Mucosa of rectum (tissue), 2 donors: Measurements from ENCODE around the gene HIP1.
"Not testable (repeated sequence)": the region's sequence is repeated elsewhere in the genome, so short reads cannot be mapped to it uniquely, and the experiment has no call there.

Source experiments
- H3K27ac ChIP-seq, 2 donors: one replicate each; pipeline ENCODE4 v1.7.0; 2013; ENCODE audit warnings: inconsistent platforms in 2 of 2, low read depth in 2 of 2, low read length in 2 of 2
- H3K27me3 ChIP-seq, 2 donors: one replicate each; pipeline ENCODE4 v1.7.0; 2013; ENCODE audit warnings: low read length in 2 of 2; ENCODE audit not compliant: control insufficient read depth in 2 of 2, insufficient read depth in 2 of 2
- H3K36me3 ChIP-seq, 2 donors: one replicate each; pipeline ENCODE4 v1.7.0; 2013; ENCODE audit warnings: low read length in 2 of 2; ENCODE audit not compliant: control insufficient read depth in 2 of 2, insufficient read depth in 2 of 2
- H3K4me1 ChIP-seq, 2 donors: one replicate each; pipeline ENCODE4 v1.7.0; 2013; ENCODE audit warnings: low read length in 2 of 2, mild to moderate bottlenecking in 1 of 2; ENCODE audit not compliant: control insufficient read depth in 2 of 2, insufficient read depth in 2 of 2
- H3K4me3 ChIP-seq, 2 donors: one replicate each; pipeline ENCODE4 v1.7.0; 2013; ENCODE audit warnings: low read length in 2 of 2
- H3K9ac ChIP-seq, 2 donors: one replicate each; pipeline ENCODE4 v1.7.0; 2013; ENCODE audit warnings: low read length in 2 of 2, low read depth in 1 of 2, mild to moderate bottlenecking in 1 of 2
- H3K9me3 ChIP-seq, 2 donors: one replicate each; pipeline ENCODE4 v1.7.0; 2013; ENCODE audit warnings: low read length in 2 of 2; ENCODE audit not compliant: control insufficient read depth in 2 of 2
- donor health status: healthy.
- donor health status: Normal muscosa, but diverticular disease.

The HIP1 gene

DNA sequence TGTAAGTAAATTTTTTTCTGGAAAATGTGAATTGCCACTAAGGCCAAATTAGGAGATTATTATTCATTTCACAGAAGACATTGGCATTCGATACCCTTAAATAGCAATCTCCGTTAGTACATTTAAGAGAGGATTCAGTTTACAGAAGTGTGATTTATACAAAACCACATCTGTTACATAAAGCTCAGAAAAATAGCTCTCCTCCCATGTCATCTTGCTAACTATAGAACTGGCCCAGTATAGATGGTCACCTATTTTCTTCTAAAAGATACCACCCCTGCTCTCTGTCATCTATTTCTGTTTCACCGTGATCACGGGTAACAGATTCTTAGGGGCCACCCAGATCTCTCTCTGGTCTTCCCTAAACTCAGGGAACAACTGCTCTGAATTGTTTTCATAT, 119.1 kb downstream of the HIP1 start:
- H3K9me3 ChIP-seq, result no peaks in the 10 kb centered on the region
- H3K36me3 ChIP-seq, result no peaks in the 10 kb centered on the region
- no peaks in the 10 kb centered on the region for H3K27me3 ChIP-seq
- H3K4me3 ChIP-seq, result no peak overlapping the region
- no peak overlapping the region for H3K27ac ChIP-seq
- H3K9ac ChIP-seq, result no peak overlapping the region
- H3K4me1 ChIP-seq, result peaks cover 0 to 2% of the 10 kb centered on the region in 2 donors

DNA sequence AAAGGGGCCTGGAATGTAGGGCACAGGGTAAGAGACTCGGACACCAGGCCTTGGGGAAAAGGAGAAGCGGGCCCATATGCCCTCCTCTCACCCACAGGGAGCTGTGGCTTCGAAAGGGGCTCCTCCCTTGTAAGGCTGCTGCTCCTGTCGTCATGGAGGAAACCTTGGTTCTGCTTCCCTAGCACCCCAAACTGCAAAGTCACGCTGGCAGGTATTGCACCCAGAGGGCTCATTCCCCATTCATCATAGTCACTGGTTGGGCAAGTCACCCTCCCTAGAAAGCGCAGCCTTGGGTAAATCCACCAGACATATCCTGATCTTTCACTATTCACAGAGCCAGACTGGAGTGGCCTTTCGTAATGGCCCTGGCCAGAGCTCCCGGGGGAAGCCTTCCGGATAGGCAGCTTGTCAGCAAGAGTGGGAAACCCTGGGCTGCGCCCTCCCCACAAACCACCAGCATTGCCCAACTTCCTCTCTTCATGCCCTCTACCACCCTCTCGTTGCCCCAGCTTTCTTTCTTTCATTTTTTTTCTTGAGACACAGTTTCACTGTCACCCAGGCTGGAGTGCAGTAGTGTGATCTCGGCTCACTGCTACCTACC, 121.0 kb downstream of the HIP1 start:
- no peak overlapping the region for H3K4me3 ChIP-seq
- H3K36me3 ChIP-seq, result no peaks in the 10 kb centered on the region
- no peaks in the 10 kb centered on the region for H3K4me1 ChIP-seq
- H3K27ac ChIP-seq, result no peak overlapping the region
- H3K9me3 ChIP-seq, result no peaks in the 10 kb centered on the region
- no peak overlapping the region for H3K9ac ChIP-seq
- no peaks in the 10 kb centered on the region for H3K27me3 ChIP-seq

DNA sequence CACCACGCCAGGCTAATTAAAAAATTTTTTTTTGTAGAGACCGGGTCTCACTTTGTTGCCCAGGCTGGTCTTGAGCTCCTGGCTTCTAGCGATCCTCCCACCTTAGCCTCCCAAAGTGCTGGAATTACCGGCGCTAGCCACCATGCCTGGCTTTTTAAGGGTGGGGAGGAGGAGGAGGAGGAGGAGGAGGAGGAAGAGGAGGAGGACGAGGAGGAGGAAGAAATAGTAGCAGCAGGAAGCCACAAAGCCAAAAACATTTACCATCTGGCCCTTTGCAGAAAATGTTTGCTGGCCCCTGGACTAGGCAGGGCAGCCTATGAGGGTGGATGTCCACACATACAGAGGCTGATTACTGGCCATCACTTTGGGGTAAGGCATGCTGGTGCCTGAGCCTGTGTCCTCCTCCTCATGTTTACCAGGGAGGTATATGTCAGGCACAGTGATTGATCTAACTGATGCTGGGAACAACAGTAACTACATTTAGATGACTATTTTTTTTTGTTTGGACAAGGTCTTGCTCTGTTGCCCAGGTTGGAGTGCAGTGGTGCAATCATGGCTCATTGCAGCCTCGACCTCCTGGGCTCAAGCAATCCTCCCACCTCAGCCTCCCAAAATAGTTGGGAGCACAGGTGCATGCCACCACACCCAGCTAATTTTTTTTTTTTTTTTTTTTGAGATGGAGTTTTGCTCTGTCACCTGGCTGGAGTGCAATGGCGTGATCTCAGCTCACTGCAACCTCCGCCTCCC, 122.1 kb downstream of the HIP1 start:
- no peaks in the 10 kb centered on the region for H3K9me3 ChIP-seq
- H3K27ac ChIP-seq, result no peak overlapping the region
- H3K27me3 ChIP-seq, result no peaks in the 10 kb centered on the region
- no peaks in the 10 kb centered on the region for H3K4me1 ChIP-seq
- no peak overlapping the region for H3K9ac ChIP-seq
- H3K4me3 ChIP-seq, result no peak overlapping the region
- no peaks in the 10 kb centered on the region for H3K36me3 ChIP-seq

DNA sequence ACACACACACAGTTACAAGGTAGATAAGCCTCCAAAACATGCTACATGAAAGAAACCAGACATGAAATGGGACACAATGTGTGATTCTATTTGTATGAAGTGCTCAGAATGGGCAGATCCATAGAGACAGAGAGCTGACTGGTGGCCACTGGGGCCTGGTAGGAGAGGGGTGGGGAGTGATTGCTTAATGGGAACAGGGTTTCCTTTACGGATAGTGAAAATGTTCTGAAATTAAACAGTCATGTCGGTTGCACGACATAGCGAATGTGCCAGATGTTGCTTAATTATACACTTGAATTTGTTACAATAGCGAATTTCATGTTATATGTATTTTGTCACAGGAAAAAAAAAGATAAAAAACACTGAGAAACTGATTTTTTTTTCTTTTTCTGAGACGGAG, 124.3 kb downstream of the HIP1 start:
- Histone ChIP-seq H3K27ac (no peak overlapping the region), H3K9me3 (no peaks in the 10 kb centered on the region), H3K27me3 (no peaks in the 10 kb centered on the region), H3K4me1 (no peaks in the 10 kb centered on the region), H3K4me3 (no peak overlapping the region), H3K36me3 (no peaks in the 10 kb centered on the region), H3K9ac (no peak overlapping the region)

DNA sequence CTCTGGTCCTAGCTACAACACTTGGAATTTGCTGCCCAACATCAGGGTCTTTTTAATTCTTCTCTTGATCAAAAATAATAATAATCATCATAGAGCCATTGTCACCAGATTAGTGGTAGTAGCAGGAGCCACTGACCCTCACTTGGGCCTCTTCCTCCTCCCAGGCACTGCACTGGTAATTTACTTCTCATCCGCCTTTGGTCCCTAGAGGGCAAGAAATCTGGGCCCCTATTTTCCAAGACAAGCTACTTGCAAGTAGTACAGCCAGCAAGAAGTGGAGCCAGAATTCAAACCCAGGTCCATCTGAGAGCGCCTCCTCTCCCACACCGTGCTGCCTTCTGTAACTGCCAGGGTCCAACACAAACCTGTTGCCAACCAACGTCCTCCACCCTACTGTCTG, 125.4 kb downstream of the HIP1 start:
- H3K27me3 ChIP-seq, result no peaks in the 10 kb centered on the region
- H3K36me3 ChIP-seq, result no peaks in the 10 kb centered on the region
- H3K4me1 ChIP-seq, result no peaks in the 10 kb centered on the region
- H3K9me3 ChIP-seq, result no peaks in the 10 kb centered on the region
- H3K9ac ChIP-seq, result no peak overlapping the region
- H3K4me3 ChIP-seq, result no peak overlapping the region
- no peak overlapping the region for H3K27ac ChIP-seq

DNA sequence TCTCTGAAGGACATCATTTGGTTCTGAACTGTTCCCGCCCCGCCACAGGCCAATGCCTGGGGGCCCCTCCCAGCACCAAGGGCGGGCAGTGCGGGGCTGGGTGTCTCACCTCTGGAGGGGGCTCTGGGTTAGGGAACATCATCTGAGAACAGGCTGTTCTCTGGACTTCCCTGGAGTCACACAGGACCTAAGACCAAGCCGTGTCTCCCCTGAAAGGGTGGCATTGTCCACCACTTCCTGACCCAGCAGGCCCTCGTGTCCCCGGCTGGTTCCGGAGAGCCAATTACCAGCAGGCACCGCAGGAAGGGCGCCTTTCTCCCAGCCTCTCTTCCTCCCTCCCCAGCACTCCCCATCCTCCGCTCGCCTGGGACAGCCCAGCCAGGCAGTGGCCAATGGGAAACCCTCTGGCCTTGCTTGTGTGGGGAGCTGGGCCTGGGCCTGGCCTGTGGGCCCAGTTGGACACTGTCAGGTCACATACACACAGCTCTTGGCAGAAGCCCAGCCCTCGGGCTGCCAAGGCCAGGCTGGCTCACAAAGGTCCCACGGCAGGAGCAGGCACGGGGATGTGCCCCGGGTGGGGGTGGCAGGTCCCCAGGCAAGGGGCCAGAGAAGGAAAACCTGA, 127.1 kb downstream of the HIP1 start:
- no peak overlapping the region for H3K9ac ChIP-seq
- no peaks in the 10 kb centered on the region for H3K4me1 ChIP-seq
- H3K36me3 ChIP-seq, result no peaks in the 10 kb centered on the region
- no peaks in the 10 kb centered on the region for H3K27me3 ChIP-seq
- H3K4me3 ChIP-seq, result no peak overlapping the region
- H3K9me3 ChIP-seq, result no peaks in the 10 kb centered on the region
- no peak overlapping the region for H3K27ac ChIP-seq

DNA sequence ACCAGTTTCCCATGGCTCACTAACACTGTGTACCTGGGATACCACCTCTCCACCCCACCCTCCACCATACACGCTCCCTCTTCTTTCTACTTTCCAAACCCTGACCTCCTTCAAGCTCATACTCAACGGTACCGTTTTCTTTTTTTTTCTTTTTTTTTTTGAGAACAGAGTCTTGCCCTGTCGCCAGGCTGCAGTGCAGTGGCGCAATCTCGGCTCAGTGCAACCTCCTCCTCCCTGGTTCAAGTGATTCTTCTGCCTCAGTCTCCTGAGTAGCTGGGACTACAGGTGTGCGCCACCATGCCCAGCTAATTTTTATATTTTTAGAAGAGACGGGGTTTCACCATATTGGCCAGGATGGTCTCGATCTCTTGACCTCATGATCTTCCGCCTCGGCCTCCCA, 129.3 kb downstream of the HIP1 start:
- not testable (repeated sequence) for H3K27ac ChIP-seq, H3K4me3 ChIP-seq, H3K27me3 ChIP-seq, H3K4me1 ChIP-seq, H3K36me3 ChIP-seq, H3K9ac ChIP-seq, H3K9me3 ChIP-seq

DNA sequence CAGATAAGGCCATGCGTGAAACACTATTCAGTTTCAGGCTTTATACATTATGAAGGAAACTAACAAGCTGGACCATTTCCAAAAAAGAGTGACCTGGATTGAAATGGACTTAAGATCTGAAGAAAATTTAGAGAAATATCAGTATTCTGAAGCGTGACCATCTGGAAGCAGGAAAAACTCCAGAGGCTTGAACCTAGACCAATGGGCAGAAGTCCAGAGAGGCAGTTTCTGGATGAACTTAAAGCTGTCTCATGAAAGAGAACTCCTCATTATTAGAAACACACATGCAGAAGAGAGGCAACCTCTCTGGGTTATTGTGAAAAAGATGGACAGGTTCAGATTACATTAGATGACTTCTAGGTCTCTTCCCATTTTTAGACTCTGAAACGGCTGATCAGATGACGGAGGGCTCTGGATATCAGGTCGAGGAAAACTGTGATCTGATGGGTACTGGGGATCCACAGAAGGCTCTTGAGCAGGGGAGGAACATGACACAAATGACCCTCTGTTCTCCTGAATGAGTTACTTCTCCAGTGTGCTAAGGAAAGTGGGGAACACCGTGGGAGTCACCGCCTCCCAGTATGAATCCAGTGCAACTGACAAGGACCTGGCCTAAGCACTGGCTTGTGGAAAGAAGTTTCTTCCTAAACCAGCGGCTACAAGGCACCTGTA, 130.2 kb downstream of the HIP1 start:
- no peaks in the 10 kb centered on the region for H3K4me1 ChIP-seq
- no peak overlapping the region for H3K9ac ChIP-seq
- no peak overlapping the region for H3K27ac ChIP-seq
- H3K4me3 ChIP-seq, result no peak overlapping the region
- no peaks in the 10 kb centered on the region for H3K36me3 ChIP-seq
- no peaks in the 10 kb centered on the region for H3K27me3 ChIP-seq
- no peaks in the 10 kb centered on the region for H3K9me3 ChIP-seq

DNA sequence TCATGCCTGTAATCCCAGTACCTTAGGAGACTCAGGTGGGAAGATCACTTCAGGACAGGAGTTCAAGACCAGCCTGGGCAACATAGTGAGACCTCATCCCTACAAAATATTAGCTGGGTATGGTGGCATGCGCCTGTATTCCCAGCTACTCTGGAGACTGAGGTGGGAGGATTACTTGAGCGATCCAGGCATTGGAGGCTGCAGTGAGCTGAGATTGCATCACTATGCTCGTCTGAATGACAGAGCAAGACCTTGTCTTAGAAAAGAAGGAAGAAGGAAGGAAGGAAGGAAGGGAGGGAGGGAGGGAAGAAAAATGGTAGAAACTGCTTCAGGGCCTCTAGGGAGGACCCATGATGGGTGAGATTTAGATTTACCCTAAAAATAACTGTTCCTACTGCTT, 134.3 kb downstream of the HIP1 start:
- no peaks in the 10 kb centered on the region for H3K27me3 ChIP-seq
- no peaks in the 10 kb centered on the region for H3K9me3 ChIP-seq
- no peak overlapping the region for H3K27ac ChIP-seq
- no peak overlapping the region for H3K9ac ChIP-seq
- no peak overlapping the region for H3K4me3 ChIP-seq
- no peaks in the 10 kb centered on the region for H3K36me3 ChIP-seq
- H3K4me1 ChIP-seq, result no peaks in the 10 kb centered on the region

DNA sequence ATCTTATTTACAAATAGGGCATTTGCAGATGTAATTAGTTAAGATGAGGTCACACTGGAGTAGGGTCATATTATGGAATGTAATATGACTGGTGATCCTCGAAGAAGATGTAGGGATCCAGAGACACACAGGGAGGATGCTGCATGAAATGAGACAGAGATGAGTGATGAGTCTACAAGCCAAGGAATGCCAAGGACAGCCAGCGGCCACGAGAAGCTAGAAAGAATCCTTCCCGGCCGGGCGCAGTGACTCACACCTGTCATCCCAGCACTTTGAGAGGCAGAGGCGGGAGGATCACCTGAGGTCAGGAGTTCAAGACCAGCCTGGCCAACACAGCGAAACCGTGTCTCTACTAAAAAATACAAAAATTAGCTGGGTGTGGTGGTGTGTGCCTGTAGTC, 135.9 kb downstream of the HIP1 start:
- not testable (repeated sequence) for H3K4me1 ChIP-seq

More for the DNA sequence above, 135.9 kb downstream of the HIP1 start:
- not testable (repeated sequence) for H3K9ac ChIP-seq, H3K9me3 ChIP-seq, H3K27me3 ChIP-seq, H3K27ac ChIP-seq, H3K4me3 ChIP-seq, H3K36me3 ChIP-seq
